ENCODE data around the gene OTOR.

Gene OTOR

DNA sequence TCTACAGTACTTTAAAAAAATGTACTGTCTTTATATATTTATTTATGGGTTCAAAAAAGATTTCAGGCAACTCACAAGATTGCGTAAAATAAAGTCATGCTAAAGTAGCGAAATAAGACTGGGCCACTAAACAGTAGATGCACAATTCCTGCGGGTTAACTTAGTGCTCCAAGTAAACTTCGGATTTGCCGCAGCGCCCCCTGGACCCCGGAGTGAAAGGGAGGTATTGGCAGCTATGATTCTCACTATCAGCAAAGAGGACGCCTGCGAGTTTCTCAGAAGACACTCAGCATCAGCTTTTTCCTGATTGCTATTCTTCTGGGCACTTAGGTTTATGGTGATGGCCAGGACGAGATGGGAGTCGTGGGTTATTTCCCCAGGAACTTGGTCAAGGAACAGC lies 1.4 kb downstream of the OTOR start:
- no peak for DNase-seq (ENCODE audit: low read depth)

DNA sequence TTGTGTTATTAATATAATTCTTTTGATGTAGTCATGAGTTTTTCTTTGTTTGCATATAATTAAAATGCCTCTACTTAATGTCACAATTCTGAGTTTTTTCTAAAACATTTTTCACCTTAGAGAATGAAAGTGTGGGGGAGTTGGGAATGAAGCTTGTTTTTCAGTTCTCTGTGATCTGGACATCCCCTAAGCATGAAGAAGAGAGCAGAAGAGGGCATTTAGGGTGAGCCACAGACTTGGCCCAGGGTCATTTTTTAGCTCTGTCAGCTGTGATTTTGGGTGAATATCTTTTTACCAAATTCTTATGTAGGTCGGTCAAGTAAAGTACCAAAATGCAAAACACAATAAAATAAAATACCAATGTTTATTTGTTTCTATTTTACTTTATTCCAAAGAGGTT lies 3.9 kb downstream of the OTOR start:
- no peak for DNase-seq (ENCODE audit: low read depth)

GRCh38 chr20:16752901-16753300 lies 4.7 kb downstream of the OTOR start:
- DNase-seq (ENCODE audit: low read depth) = no peak

DNA sequence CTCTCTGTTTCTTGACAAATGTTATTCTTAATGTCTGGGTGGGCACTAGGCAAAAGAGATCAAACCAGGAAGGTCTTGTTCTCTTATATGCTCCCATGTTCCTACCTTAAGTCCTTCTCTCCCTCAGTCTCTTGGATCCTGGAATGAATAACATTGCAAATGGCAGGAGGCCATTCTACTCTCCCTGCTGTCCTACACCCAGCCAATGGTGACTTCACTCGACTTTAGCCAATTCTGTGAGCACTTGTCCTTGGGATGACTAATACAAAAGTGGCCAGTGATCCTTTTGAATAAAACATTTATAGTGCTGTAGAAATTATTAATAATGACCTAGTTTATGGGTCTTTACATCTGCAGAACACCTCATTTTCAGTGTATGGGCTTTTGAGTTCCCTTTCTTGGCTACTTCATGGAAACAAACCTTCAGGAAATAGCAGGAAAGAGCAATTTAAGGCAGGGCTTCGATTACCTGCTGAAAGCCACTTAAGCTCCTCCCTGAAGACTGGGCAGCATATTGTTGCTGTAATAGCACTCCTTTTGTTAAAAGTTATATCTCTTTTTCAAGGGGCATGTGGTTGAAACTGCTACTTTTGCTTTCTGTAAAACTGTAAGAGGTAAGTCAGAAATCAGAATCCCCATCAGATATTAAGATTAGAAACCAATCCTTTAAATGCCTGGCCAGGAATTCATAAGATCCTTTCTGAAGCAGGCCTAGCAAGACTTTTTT lies 10.5 kb downstream of the OTOR start:
- no peak for DNase-seq (ENCODE audit: low read depth)

DNA sequence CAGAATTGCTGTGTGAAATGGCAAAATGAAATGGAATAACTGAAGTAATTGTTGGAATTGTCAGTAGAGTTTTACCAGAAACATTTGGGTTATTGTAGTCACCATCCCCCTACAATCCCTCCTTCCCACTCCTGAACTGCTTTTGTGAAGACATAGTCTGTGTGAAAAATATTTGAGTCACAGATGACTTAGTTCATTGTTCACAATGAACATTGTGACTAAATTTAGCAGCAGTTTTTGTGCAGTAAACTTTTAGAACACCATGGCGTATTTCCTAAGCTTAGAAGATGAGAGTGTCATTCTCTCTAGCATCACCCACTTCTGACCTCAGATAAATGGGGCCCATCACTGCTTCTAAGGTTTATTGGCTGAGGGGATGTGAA lies 11.0 kb downstream of the OTOR start:
- no peak for DNase-seq (ENCODE audit: low read depth)

- no peak for DNase-seq (ENCODE audit: low read depth)
Measured at GRCh38 chr20:16760431-16761304, 12.5 kb downstream of the OTOR start.

DNA sequence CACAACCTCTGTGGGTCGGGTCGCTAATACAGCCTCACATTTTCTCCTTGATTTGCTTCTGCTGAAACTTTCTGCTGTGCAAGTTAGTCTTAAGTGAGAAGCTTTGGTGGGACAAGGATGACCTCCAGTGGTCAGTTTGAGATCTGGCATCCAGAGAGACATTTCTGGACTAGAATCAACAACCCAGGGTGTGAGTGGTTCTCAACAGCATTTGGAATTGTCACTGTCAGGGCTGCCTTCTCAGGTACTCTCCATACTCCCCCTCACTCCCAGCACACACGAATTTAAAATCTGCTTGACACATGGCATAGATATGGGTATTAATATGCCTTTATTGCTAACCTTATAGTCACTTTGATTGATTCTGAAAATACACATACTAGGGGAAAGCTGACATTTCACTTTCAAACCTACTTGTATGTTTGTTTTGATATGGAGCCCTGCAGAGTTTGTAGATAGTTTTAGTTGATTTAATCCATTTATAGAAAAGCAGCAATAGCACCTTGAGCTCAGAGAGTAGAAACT lies 13.2 kb downstream of the OTOR start:
- peak; percentile 21 for DNase-seq (ENCODE audit: low read depth)

DNA sequence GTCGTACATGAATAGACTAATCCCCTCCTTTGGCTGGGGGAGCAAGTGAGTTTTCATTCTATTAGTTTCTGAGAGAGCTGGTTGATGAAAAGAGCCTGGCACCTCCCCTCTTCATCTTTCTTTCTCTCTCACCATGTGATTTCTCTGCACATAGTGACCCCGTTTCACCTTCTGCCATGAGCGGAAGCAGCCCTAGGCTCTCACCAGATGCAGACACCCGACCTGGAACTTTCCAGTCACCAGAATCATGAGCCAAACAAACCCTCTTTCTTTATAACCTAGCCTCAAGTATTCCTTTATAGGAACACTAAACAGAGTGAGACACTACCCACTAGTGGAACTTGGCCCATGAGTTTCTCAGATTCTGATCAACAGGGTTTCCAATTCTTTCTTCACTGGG lies 16.4 kb downstream of the OTOR start:
- no peak for DNase-seq (ENCODE audit: low read depth)

DNA sequence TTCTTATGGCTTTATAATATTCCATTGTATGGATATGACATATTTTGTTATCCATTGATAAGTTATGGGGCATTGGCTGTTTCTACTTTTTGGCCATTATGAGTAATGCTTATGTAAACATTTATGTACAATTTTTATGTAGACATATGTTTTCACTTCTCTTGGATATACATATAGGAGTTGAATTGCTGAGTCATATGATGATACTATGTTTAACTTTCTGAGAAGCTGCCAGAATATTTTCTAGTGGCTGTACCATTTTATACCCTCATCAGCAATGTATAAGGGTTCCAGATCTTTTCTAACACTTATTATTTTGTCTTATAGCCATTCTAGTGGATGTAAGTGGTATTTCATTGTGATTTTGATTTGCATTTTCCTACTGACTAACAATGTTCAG lies 23.1 kb downstream of the OTOR start:
- DNase-seq (ENCODE audit: low read depth) = no peak

GRCh38 chr20:16775961-16776360 lies 27.8 kb downstream of the OTOR start:
- DNase-seq (ENCODE audit: low read depth) = no peak

DNA sequence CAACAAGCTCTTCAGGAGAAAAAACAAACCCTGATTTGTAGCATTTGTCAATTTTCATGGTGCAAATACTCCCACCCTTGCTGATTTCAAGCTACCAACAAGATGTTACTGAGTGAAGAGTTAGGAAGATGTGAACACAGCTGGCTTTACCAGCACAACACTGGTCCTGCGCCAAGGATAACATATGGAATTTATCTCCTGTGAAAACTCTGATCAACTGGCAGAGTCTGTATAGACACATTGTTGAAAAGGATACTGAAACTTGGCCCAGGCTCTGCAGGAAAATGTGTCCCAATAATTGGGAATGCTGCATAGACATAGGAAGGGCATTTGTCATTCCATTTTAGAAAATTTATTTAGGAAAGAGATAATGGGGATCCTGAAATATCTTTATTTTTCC lies 29.0 kb downstream of the OTOR start:
- no peak for DNase-seq (ENCODE audit: low read depth)

- DNase-seq (ENCODE audit: low read depth) = no peak
Measured at GRCh38 chr20:16778159-16778558, 30.0 kb downstream of the OTOR start.

DNA sequence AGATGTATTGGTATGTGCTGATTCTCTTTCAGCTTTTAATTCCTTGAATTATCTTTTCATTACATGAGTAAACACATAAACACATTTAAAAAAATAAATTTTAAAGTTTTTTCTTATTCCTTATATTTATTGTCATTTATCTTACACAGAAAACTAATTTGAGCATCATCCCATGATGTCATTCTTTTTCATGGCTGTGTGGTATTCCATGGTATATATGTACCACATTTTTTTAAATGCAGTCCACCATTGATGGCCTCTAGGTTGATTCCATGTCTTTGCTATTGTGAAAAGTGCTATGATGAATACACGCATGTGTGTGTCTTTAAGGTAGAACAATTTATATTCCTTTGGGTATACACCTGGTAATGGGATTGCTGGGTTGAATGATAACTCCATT lies 33.3 kb downstream of the OTOR start:
- DNase-seq (ENCODE audit: low read depth) = no peak

- DNase-seq (ENCODE audit: low read depth) = no peak
Measured at GRCh38 chr20:16785226-16785625, 37.1 kb downstream of the OTOR start.
